ENCODE measurements around the gene POLA1.

GRCh38 chrX:25014366-25014838 lies 320.7 kb downstream of the POLA1 start:
- TF ChIP-seq CTCF (IDR thresholded peaks at IDR 0.05), result no peak
- TF ChIP-seq EP300 (IDR thresholded peaks at IDR 0.05; ENCODE audit: low read depth), result no peak

Measured in transverse colon (tissue), 3 donors.